Hematopoietic multipotent progenitor cell (in vitro differentiated cells): ENCODE data around the gene RNU7-1. TPM values are rescaled to one million over a fixed set of nuclear protein-coding genes. Genes with fewer than 3 reads are reported as not detected.
A peak's percentile ranks its signal among the peaks of the same experiment; 100 is the strongest.
"Not testable (repeated sequence)": the region's sequence is repeated elsewhere in the genome, so short reads cannot be mapped to it uniquely, and the experiment has no call there.

ENCODE experiments used
- DNase-seq, 3 donors: peaks; one replicate each; pipeline ENCODE4 v3.0.0-alpha.2; 2011 to 2015; ENCODE audit warnings: low read depth in 2 of 3, low spot score in 2 of 3
- total RNA-seq: library from RNA; depleted of rRNA; stranded (reverse); fragments of >200 nt; gene quantifications from one replicate; pipeline ENCODE4 v1.2.3, GENCODE V29; 2012

The RNU7-1 gene
- total RNA-seq, result not detected

DNA sequence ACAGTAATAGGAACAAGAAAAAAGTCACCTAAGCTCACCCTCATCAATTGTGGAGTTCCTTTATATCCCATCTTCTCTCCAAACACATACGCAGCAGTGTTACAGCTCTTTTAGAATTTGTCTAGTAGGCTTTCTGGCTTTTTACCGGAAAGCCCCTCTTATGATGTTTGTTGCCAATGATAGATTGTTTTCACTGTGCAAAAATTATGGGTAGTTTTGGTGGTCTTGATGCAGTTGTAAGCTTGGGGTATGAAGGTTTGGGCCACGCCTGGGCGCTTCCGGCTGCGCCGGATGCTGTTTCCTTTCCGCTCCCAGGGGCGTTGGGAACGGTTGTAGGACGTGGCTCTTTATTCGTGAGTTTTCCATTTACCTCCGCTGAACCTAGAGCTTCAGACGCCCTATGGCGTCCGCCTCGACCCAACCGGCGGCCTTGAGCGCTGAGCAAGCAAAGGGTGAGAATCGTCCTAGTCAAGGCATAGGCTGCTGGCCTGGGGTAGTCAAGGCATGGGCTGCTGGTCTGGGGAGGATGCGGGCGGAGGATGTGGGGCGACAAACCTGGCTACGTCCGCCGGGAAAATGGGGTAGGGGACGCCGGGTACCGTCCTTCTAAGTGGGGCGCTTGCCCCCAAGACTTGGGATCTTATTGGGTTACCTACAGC lies at the start of gene RNU7-1, which contains the start of gene C12orf57:
RNU7-1 (plus strand) TSS at position 95 of the 659 bp plus-strand sequence.
C12orf57 (plus strand) TSS at position 301 of the 659 bp plus-strand sequence; CDS start at position 401, 100 bp downstream.
- DNase-seq, result peak in 2 of 3 donors; percentile 81 to 89

DNA sequence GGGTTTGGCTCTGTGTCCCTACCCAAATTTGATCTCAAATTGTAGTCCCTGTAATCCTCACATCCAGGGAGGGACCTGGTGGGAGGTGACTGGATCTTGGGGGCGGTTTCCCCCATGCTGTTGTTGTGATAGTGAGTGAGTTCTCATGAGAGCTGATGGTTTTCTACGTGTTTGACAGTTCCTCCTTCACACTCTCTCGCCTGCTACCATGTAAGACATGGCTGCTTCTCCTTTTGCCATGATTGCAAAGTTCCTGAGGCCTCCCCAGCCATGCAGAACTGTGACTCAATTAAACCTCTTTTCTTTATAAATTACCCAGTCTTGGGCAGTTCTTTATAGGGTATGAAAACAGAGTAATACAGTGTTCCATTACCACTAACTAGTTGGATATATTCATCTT lies 49.3 kb upstream of the RNU7-1 start:
- DNase-seq, result no peak

DNA sequence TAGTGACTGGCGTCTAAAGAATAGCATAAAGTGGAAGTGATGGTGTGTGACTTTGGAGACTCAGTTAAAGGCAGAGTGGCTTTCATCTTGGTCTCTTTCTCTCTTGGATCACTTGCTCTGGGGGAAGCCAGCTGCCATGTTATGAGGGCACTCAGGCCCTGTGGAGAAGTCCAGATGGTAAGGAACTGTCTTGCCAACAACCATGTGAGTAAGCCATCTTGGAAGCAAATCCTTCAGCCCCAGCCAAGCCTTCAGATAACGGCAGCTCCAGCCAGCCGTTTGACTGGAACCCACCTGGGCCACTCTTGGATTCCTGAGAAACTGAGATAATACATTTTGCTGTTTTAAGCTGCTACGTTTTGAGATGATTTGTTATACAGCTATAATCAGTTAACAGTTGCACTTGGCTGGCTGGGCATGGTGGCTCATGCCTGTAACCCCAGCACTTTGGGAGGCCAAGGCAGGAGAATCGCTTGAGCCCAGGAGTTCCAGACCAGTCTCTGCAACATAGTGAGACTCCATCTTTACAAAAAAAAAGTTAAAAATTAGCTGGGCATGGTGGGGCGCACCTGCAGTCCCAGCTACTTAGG lies 46.7 kb upstream of the RNU7-1 start:
- DNase-seq, result no peak

DNA sequence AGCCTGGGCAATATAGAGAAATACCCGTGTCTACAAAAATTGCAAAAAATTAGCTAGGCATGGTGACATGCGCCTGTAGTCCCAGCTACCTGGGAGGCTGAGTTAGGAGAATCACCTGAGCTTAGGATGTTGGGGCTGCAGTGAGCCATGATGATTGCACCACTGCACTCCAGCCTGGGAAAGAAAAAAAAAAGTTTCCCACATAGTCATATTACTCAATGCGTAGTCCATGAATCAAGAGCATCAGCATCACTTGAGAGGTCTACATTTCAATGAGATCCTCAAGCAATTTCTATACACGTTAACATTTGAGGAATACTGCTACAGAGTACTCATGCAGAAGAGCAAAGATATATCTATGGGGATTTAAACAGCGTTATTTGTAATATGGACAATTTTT lies 44.2 kb upstream of the RNU7-1 start:
- no peak for DNase-seq

DNA sequence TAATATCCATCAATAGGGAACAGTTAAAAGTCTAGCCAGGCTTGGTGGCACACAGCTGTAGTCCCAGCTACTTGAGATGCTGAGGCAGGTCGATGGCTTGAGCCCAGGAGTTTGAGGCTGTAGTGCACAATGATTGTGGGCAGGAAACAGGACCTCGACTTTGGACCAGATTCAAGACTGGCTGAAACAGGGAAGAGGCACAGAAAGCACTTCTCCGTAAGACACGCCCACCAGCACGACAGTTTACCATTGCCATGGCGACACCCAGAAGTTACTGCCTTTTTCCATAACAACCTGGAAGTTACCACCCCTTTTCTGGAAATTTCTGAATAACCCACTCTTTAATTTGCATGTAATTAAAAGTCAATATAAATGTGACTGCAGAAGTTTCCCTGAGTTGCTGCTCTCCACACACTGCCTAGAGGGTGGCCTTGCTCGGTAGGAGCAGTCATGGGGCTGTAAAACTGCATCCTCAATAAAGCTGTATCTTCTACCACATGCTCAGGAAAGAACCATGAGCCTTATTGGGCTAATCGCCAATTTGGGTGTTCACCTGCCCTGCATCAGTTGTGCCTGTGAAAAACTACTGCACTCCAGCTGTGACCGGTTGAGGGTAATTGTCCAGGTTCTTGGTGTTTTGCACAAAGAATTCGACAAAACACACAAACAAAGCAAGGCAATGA lies 43.6 kb upstream of the RNU7-1 start:
- peak in 2 of 3 donors; percentile 81 to 90 for DNase-seq

DNA sequence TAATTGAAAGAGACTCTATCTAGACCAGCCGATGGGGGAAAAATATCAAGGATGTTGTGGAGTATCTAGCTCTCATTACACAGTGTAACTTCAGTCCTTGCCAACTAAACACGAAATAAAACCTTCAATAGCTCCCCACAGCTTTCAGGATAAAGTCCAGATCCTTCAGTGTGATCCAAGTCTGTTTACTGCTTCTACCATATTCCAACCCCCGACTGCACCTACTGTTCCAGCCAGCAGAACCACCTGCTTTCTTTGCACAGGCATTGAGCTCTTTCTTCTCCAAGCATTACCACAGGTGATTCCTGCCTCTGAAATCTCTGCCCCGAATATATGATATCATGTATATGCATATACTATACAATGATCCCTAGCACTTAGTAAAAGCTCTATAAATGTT lies 41.2 kb upstream of the RNU7-1 start:
- no peak for DNase-seq

DNA sequence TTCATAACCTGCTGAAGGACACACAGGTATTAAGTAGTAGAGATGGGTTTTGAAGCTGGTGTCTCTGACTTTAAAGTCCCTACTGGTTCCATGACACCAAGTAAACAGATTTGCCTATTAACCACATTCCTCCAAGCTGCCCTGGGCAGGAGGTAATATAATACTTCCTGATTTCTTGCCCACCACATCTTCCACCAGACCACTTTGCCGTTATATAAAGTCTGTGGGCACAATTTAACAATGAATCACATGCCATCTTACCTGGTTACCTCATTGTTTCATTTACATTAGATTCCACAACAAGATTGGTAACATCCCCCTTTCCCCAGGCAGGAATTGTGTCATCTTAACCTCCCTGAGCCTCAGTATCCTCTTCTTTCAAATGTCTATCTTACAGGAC lies 39.9 kb upstream of the RNU7-1 start:
- DNase-seq, result peak in 1 of 3 donors; percentile 67

DNA sequence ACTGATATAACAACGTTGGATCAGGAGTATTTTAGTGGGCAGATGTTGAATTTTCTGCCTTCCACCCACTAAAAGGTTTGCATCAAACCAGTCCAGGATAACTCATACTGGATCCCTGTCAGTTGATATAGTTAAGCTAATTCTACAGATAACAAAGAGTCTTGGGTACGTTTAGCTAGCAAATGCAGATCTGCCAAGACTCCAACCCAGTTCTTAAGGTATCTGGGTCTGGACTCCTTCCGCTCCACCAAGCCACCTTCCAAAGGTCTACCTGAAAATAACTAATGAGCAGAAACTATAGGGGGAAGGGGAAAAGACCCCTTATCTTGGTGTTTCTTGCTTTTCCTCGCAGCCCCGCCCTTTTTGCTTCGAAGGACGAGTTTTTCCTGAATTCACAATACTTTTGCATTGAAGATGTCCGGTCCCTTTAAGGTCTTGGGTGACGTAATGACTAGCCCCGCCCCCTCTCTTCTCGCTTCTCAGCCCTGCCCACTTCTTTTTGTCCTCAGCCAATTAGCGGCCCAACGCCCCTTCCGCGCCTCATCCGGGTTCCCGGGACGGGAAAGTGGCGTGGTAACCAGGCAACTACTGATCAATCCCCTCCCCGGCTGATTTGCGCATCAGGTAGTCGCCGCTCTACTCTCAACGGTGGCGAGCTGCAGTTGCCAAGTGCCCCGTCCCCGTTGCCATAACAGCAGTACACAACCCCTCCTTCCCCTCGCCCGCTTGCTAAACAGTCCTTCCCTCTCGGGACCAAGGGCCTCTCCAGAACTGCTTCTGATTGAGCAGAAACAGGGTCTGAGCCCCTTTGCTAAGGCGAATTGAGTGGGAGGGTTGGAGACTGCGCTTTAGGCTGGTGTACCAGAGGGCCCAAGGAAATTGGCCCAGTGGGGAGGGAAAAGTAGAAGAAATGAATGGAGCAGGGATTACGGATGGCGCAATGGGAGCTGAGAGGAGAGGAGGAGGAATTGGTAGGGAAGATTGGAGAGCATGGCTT lies 39.0 kb upstream of the RNU7-1 start, which contains the start of gene LRRC23:
LRRC23 (plus strand) TSS at position 543 of the 997 bp plus-strand sequence. CDS start 812 bp downstream, outside the sequence.
- DNase-seq, result peak; percentile 93 to 98 (median 96)

DNA sequence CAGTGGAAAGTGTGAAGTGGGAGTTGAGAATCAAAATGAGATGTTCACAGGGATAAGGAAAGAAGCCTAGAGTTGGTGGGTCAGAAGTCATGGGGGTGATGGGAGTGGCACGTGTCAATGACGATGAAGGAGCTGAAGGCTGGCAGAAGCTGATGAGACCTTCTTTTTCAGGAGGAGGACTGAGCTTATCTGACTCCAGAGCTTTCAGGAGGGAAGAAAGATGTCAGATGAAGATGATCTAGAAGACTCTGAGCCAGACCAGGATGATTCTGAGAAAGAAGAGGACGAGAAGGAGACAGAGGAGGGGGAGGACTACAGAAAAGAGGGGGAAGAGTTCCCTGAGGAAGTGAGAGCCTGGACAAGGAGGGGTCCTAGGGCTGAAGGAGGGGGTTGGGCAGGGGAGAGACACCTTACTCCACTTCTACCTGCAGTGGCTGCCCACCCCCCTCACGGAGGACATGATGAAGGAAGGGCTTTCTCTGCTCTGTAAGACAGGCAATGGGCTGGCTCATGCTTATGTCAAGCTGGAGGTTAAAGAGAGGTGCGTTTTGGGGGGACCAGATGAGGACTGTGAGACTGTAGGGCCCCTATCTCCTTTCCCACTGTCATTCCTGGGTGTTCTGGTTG lies 38.1 kb upstream of the RNU7-1 start:
- no peak for DNase-seq

DNA sequence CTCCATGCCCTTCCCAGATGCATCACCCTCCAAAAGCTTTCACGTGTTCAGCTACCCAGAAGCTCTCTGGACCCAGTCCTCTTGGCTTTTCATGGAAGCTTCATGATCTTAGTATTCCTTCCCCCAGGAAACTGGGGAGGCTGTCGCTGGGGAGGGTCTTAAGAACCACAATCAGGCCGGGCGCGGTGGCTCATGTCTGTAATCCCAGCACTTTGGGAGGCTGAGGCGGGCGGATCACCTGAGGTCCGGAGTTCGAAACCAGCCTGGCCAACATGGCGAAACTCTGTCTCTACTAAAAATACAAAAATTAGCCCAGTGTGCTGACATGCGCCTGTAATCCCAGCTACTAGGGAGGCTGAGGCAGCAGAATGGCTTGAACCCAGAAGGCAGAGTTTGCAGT lies 35.5 kb upstream of the RNU7-1 start:
- DNase-seq, result not testable (repeated sequence)

DNA sequence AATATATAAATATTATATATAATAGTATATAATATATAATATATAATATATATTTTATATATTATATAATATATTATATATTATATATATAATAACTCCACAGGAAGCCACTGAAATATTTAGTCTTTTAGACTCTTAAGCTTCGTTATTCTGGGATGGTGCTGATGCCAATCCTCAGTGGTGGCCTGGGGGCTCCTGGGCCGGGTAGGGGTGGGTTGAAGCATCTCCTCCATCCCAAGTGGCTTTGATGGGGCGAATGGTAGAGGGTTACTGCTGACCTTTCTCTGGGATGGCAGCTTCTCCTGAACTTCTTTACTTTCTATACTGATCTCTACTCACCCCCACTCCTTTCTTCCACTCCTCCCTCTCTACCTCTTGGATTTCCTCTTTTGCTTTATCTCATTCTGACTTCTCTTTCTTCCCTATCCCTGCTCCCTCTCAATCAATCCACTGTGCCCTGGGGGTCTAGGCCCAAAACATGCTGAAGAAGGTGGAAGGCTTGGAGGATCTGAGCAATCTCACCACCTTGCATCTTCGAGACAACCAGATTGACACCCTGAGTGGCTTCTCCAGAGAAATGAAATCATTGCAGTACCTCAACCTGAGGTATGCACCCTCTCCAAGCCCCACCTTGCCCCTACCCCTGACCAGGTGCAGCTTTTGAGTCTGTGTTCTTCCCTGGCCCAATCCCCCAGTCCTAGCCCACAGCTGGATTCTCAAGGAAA lies 34.0 kb upstream of the RNU7-1 start:
- DNase-seq, result no peak

DNA sequence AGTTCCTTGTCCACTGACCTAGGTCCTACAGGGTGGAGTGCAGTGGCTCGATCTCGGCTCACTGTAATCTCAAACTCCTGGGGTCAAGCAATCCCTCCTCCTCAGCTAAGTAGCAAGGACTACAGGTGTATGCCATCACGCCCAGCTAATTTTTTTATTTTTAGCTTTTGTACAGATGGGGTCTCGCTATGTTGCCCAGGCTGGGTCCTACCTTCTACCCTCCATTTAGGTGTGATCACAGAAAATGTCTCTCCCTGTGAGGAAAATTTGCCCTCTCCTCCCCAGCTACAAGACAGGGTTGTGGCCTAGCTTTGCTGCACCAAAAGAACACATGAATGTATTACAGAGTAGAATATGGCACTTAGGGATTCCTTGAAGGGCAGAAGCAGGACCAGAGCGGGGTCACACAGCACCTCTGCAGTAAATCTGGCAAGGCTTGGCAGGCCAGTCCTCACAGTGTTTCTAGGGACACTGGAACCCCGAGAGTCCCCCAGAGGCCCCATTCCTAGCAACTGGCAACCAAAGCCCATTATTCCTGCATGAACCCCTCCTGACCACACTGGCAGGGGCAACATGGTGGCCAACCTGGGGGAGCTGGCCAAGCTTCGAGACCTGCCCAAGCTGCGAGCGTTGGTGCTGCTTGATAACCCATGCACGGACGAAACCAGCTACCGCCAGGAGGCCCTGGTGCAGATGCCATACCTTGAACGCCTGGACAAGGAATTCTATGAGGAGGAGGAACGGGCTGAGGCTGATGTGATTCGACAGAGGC lies 31.3 kb upstream of the RNU7-1 start:
- no peak for DNase-seq

DNA sequence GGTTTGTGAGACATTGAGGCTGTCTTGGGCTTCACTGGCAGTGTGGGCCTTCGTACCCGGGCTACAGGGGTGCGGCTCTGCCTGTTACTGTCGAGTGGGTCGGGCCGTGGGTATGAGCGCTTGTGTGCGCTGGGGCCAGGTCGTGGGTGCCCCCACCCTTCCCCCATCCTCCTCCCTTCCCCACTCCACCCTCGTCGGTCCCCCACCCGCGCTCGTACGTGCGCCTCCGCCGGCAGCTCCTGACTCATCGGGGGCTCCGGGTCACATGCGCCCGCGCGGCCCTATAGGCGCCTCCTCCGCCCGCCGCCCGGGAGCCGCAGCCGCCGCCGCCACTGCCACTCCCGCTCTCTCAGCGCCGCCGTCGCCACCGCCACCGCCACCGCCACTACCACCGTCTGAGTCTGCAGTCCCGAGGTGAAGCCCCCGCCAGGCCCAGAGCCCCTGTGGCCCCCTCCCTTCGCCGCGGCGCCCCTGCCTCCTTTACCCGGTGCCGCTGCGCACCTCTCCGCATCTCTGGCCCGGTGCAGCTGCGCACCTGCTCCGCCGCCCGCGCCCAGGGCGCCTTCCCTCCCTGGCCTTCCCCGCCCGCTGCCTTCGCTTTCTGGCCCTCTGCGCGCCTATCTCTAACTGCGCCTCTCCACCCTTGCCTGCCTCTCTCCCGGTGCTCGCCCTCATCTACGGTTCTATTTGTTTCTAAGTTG lies 29.2 kb upstream of the RNU7-1 start, which contains the start of gene ENO2:
ENO2 (plus strand) TSS at position 335 of the 701 bp plus-strand sequence. CDS start 1,253 bp downstream, outside the sequence.
- DNase-seq, result peak; percentile 71 to 80 (median 76)

DNA sequence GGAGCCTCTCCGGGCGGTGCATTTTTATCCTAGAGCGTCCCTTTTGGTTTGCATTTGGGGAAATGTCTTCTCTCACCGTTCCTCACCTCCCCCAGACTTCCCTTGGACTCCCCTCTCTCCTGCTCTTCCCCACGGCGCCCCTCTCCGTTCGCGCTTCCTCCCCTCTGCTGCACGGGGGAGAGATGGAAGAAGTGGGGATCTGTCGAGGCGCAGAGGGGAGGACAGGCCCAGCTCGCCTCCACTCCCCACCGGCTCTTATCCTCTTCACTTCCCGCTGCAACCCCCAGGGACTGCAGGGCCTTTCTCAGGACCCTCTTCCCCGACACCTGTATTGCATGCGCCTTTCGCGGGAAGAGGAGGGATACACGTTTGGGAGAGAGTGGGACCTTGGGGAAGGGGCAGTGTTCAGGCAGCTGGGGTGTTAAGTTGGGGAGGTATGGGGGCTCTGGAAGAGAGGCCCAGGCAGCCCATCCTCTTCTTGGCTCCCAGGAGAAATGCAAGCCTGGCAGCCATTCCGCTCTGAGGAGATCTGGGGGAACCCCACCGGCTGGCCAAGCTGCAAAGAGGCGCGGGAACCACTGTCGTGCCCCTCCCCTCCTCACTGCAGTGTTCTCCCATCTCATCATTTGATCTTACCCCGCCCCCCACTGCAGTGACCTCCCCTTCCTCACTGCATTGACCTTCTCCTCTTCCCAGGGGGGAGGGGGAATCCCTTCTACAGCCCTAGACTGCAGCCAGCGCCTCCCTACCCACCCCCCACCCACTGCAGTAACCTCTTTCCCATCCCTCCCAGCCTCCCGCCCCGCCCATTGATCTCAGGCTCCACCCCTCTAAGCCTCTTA lies 28.4 kb upstream of the RNU7-1 start:
- no peak for DNase-seq

DNA sequence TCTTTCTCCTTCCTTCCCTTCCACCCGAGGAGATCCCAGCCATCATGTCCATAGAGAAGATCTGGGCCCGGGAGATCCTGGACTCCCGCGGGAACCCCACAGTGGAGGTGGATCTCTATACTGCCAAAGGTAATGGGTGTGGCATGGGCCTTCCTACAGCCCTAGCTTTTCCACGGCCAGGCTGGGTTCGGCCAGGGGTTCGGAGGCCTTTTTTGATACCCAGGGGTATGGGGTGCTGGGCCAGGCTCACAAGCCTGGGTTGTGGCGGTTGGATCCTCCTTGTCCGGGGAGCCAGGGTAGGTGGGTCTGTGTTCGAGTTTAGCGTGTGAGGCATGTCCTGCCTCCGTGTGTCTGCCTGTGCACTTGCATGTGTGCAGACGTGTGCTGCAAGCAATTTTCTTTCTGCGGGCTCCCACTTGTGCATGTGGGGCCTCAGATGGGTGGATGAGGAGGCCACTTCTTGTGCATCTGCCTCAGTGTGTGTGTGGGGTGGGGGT lies 27.8 kb upstream of the RNU7-1 start:
- DNase-seq, result no peak

DNA sequence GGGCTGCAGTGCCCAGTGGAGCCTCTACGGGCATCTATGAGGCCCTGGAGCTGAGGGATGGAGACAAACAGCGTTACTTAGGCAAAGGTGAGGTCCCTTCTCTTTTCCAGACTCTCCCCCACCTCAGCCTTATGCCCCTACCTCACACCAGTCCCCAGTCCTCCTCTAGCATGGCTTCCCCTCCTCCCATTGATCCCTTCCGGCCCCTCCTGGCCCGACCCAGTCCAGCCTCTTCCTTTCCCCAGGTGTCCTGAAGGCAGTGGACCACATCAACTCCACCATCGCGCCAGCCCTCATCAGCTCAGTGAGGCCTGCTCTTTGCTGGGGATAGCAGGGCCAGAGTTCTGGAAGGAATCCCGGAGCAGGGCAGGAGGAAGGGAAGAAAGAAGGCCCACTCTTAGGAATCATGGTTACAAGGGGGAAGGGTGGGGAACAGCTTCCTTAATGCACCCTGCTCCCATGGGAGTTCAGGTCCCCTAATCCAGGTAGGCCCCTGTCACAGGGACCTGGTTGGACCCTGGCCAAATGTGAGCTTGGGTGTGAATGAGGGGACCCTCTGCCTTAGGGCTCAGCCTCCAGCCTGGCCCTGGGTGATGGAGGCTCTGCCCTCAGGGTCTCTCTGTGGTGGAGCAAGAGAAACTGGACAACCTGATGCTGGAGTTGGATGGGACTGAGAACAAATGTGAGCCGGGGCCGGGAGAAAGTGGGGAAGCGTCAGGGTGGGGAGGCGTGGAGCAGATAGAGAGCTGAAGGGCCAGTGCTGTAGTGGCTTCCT lies 27.0 kb upstream of the RNU7-1 start:
- DNase-seq, result no peak
